ENCODE measurements around the gene CDH2. TPM values are rescaled to one million over a fixed set of nuclear protein-coding genes. Genes with fewer than 3 reads are reported as not detected.

CDH2 gene
- polyA plus RNA-seq, 1 donor from 2014 or later, result 199 TPM

DNA sequence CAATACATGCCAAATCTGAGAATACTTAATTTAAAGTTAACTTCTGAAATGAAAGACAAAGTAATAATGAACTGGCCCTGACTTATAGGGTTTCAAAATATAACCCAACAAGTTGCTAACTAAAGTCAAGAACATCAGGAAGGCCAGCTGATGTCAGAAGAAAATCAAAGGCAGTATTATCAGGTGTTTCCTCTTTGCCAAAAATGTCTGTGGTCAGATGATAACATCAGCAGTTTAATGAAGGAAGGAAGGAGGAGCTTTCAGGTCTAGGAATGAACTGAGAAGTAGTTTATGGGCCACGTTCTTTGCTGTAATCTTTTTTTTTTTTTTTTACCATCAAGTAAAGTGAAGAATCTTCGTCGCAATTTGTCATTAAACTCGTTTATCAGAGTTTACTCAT, 40.9 kb downstream of the CDH2 start (continued):
- TF ChIP-seq SMC3 (conservative IDR thresholded peaks at IDR 0.05; ENCODE audit: poor library complexity) (no peak), POLR2AphosphoS5 (IDR thresholded peaks at IDR 0.05) (no peak), RAD21 (conservative IDR thresholded peaks at IDR 0.05) (no peak)

DNA sequence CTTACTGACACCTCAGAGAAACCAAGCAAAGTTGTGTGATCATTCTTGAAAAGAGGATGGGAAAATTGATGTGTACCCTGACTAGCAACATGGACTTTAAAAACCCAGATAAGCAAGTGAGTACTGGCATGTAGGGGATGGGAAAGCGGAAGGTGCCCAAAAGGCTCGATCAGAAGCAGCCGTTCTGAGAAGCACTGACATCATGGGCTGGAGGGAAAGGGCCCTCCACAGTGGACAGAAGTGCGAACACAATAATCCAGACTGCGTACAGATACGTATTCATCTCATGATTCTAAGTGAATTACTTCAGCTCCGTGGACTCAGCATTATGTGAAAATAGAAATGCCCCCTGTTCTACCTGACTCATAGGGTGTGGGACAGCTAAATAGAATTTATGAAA, 42.2 kb downstream of the CDH2 start:
- Histone ChIP-seq H3F3A (ENCODE audit: insufficient read depth, low read length, poor library complexity, severe bottlenecking) (peaks cover 5% of the 10 kb centered on the region), H3K36me3 (ENCODE audit: insufficient read depth, low read length) (no peaks in the 10 kb centered on the region), H3K4me3 (ENCODE audit: low read length) (no peak overlapping the region), H3K79me2 (replicated peaks; ENCODE audit: insufficient read depth, low read length) (peaks cover 99% of the 10 kb centered on the region), H3K9ac (ENCODE audit: low read length) (no peak overlapping the region), H2AFZ (ENCODE audit: low read depth, low read length) (no peak overlapping the region), H3K9me3 (ENCODE audit: low read length) (no peaks in the 10 kb centered on the region), H4K20me1 (ENCODE audit: insufficient read depth) (peaks cover 8% of the 10 kb centered on the region), H3K27me3 (ENCODE audit: insufficient read depth, low read depth, low read length) (no peaks in the 10 kb centered on the region), H3K4me2 (ENCODE audit: low read length) (no peak overlapping the region), H3K27ac (ENCODE audit: low read length) (no peak overlapping the region), H3K9me2 (ENCODE audit: insufficient read depth, low read length) (no peaks in the 10 kb centered on the region)
- TF ChIP-seq, protein P1, sequence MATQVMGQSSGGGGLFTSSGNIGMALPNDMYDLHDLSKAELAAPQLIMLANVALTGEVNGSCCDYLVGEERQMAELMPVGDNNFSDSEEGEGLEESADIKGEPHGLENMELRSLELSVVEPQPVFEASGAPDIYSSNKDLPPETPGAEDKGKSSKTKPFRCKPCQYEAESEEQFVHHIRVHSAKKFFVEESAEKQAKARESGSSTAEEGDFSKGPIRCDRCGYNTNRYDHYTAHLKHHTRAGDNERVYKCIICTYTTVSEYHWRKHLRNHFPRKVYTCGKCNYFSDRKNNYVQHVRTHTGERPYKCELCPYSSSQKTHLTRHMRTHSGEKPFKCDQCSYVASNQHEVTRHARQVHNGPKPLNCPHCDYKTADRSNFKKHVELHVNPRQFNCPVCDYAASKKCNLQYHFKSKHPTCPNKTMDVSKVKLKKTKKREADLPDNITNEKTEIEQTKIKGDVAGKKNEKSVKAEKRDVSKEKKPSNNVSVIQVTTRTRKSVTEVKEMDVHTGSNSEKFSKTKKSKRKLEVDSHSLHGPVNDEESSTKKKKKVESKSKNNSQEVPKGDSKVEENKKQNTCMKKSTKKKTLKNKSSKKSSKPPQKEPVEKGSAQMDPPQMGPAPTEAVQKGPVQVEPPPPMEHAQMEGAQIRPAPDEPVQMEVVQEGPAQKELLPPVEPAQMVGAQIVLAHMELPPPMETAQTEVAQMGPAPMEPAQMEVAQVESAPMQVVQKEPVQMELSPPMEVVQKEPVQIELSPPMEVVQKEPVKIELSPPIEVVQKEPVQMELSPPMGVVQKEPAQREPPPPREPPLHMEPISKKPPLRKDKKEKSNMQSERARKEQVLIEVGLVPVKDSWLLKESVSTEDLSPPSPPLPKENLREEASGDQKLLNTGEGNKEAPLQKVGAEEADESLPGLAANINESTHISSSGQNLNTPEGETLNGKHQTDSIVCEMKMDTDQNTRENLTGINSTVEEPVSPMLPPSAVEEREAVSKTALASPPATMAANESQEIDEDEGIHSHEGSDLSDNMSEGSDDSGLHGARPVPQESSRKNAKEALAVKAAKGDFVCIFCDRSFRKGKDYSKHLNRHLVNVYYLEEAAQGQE (IDR thresholded peaks at IDR 0.05; ENCODE audit: borderline replicate concordance), result no peak
- TF ChIP-seq, protein P2, sequence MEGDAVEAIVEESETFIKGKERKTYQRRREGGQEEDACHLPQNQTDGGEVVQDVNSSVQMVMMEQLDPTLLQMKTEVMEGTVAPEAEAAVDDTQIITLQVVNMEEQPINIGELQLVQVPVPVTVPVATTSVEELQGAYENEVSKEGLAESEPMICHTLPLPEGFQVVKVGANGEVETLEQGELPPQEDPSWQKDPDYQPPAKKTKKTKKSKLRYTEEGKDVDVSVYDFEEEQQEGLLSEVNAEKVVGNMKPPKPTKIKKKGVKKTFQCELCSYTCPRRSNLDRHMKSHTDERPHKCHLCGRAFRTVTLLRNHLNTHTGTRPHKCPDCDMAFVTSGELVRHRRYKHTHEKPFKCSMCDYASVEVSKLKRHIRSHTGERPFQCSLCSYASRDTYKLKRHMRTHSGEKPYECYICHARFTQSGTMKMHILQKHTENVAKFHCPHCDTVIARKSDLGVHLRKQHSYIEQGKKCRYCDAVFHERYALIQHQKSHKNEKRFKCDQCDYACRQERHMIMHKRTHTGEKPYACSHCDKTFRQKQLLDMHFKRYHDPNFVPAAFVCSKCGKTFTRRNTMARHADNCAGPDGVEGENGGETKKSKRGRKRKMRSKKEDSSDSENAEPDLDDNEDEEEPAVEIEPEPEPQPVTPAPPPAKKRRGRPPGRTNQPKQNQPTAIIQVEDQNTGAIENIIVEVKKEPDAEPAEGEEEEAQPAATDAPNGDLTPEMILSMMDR (IDR thresholded peaks at IDR 0.05; ENCODE audit: poor library complexity, severe bottlenecking), result no peak
- TF ChIP-seq TAF1 (IDR thresholded peaks at IDR 0.05; ENCODE audit: low read depth), result no peak
- no peak for TF ChIP-seq SMC3 (conservative IDR thresholded peaks at IDR 0.05; ENCODE audit: poor library complexity)
- no peak for TF ChIP-seq EZH2 (IDR thresholded peaks at IDR 0.05; ENCODE audit: borderline replicate concordance, insufficient read depth, low read length, poor library complexity, severe bottlenecking)
- no peak for TF ChIP-seq EP300 (conservative IDR thresholded peaks at IDR 0.05; ENCODE audit: poor library complexity, severe bottlenecking)
- TF ChIP-seq MXI1 (conservative IDR thresholded peaks at IDR 0.05; ENCODE audit: poor library complexity, severe bottlenecking), result no peak
- TF ChIP-seq RAD21 (conservative IDR thresholded peaks at IDR 0.05), result no peak
- no peak for TF ChIP-seq POLR2AphosphoS5 (IDR thresholded peaks at IDR 0.05)

DNA sequence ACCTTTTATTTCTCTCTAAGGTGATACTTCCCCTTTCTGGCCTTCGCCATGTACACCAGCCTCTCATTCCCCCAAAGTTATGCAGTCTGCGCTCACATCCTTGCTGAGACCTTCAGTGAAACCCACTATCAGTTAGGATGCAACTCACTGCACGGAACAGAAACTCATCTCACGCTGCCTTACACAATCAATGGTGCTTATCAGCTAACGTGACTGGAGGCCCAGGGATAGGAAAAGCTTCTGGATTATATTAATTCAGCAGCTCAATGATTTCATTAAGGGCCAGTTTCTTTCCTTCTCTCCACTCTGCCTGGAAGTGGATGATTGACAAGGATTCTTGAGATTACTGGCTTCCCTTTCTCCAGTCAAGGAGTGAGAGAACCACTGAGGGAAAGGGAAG, 44.8 kb downstream of the CDH2 start:
- Histone ChIP-seq H3F3A (ENCODE audit: insufficient read depth, low read length, poor library complexity, severe bottlenecking) (peaks cover 4% of the 10 kb centered on the region), H3K9me2 (ENCODE audit: insufficient read depth, low read length) (no peaks in the 10 kb centered on the region), H3K4me2 (ENCODE audit: low read length) (no peak overlapping the region), H3K36me3 (ENCODE audit: insufficient read depth, low read length) (no peaks in the 10 kb centered on the region), H3K9me3 (ENCODE audit: low read length) (no peaks in the 10 kb centered on the region), H3K4me3 (ENCODE audit: low read length) (no peak overlapping the region), H3K27me3 (ENCODE audit: insufficient read depth, low read depth, low read length) (no peaks in the 10 kb centered on the region), H3K27ac (ENCODE audit: low read length) (no peak overlapping the region), H2AFZ (ENCODE audit: low read depth, low read length) (no peak overlapping the region), H4K20me1 (ENCODE audit: insufficient read depth) (peaks cover 8% of the 10 kb centered on the region), H3K79me2 (replicated peaks; ENCODE audit: insufficient read depth, low read length) (peaks cover 100% of the 10 kb centered on the region), H3K9ac (ENCODE audit: low read length) (no peak overlapping the region)
- TF ChIP-seq, protein P1 (IDR thresholded peaks at IDR 0.05; ENCODE audit: borderline replicate concordance), result no peak
- TF ChIP-seq TAF1 (IDR thresholded peaks at IDR 0.05; ENCODE audit: low read depth) (no peak), MXI1 (conservative IDR thresholded peaks at IDR 0.05; ENCODE audit: poor library complexity, severe bottlenecking) (no peak), SMC3 (conservative IDR thresholded peaks at IDR 0.05; ENCODE audit: poor library complexity) (no peak), EP300 (conservative IDR thresholded peaks at IDR 0.05; ENCODE audit: poor library complexity, severe bottlenecking) (no peak), EZH2 (IDR thresholded peaks at IDR 0.05; ENCODE audit: borderline replicate concordance, insufficient read depth, low read length, poor library complexity, severe bottlenecking) (no peak), RAD21 (conservative IDR thresholded peaks at IDR 0.05) (no peak), POLR2AphosphoS5 (IDR thresholded peaks at IDR 0.05) (no peak)
- TF ChIP-seq, protein P2 (IDR thresholded peaks at IDR 0.05; ENCODE audit: poor library complexity, severe bottlenecking), result no peak
